Measurements from ENCODE around the gene STOM.
A peak's percentile ranks its signal among the peaks of the same experiment; 100 is the strongest.

The STOM gene

DNA sequence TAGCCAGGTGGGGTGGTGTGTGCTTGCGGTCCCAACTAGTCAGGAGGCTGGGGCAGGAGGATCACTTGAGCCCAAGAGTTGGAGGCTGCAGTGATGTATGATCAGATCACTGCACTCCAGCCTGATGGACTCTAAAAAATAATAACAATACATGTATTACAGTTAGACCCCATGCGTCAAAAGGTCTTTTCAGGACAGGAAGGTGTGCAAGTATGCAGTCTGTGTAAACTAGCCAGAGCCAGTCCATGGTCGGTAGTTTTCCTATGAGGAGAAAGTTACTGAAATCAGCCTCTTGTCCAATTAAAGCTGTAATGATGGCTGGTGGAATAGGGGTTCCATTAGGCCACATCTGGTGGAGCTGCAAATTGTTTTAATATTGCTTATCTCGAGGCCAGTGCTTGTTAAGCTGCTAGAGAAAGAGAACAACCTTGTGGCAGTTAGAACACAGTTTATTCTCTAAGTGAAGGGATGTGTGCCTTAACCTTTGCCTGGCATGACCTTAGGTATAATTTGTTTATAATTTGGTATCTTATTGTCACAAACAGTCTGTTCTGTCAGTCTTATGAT is 1.5 kb upstream of the STOM start:
- DNase-seq (ENCODE audit: low spot score), result no peak

DNA sequence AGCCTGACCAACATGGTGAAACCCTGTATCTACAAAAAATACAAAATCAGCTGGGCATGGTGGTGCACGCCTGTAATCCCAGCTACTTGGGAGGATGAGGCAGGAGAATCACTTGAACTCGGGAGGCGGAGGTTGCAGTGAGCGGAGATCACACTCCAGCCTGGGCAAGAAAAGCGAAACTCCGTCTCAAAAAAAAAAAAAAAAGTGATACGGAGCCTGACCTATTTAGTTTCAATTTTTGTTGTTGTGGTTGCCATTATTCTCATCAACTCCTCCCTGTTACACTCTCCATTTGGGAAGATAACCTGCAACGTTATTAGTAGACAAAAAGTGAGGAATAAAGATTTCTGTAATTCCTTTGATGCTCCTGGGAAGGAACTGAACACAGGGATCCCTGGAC is 1.3 kb downstream of the STOM start:
- no peak for DNase-seq (ENCODE audit: low spot score)

DNA sequence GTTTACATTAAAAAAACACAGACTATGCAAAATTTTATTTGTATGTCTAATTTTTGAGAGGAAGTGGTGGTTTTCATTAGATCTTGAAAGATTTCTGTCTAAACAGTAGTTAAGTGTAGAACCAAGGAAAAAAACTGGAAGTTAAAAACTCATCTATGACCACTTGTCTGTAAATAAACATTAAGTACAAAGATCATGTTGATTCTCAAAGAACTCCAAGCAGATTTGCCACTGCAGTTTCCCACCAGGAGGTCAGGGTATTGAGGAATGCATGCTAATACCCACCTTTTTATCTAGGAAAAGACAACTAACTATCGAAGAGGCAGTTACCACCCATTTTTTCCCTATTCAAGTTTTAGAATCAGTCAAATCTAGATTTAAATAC is 1.9 kb downstream of the STOM start:
- no peak for DNase-seq (ENCODE audit: low spot score)

DNA sequence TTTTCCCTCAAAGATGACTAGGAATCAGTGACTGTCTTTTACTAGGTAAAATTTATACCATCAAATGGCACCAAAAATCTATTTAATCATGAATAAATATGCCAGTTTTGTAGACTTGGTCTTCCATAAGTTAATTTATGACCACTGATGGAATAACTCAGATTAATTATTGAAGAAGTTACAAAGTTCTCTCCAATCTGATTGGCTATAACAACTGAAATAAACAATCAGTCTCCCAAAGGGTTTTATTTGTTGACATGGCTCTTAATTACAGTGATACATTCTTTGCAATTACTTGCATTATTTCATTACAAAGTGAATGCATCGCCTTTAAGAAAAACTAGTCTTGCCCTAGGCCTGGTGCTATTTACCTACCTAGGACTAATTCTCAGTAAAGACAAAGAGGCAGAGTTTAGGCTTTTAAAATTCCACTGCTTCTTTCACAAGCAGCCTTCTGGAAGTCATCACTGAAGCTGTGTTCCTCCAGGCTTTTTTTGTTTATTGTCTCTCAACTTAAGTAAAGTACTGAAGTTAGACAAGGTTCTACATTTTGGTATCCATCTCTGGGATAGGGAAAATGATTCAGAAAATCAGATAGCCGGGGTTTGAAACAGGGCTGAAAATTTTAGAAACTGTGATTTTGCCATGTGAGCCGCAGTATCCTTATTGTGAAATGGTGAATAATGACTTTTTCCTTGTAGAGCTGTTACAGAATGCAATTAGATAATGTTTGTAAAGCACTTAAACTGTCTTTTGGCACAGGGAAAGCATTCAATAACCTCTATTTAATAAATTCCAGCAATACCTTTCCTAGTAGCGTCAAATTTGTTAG is 2.5 kb downstream of the STOM start:
- DNase-seq (ENCODE audit: low spot score), result no peak

DNA sequence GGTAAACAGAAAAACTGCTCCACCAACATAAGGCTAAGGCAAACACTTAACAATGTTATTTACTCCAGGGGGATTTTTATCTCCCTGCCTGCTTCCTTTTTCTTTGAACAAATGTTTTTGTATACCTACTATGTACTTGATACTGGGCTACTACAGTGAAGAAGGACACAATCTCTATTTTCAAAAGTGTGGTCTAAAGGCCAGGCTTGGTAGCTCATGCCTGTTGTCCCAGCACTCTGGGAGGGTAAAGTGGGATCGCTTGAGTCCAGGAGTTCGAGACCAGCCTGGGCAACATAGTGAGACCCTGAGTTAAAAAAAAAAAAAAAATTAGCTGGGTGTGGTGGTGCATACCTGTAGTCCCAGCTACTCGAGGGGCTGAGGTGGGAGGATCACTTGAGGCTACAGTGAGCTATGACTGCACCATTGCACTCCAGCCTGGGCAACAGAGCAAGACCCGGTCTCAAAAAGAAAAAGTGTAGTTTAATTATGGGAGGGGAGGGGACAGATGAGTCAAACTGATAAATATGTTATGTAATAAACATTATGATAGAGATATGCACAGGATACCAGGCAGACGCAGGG is 3.3 kb downstream of the STOM start:
- DNase-seq (ENCODE audit: low spot score), result no peak

DNA sequence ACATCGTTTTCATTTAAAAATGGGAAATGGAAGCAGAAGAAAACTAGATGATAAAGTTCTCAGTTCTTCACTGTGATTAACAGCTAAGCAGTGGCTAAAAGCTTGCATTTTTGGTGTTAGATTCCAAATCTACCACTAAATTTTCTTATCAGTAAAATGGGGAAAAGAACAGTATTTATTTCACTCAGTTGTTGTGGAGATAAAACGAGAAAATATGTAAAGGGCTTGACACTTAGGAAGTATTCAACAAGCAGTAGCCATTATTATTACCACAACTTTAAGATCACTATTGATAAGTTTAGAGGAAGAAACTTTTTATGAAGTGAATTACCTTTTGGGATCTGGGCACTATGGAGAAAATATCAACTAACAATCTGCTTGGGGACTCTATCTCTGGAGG is 4.5 kb downstream of the STOM start:
- DNase-seq (ENCODE audit: low spot score), result no peak

DNA sequence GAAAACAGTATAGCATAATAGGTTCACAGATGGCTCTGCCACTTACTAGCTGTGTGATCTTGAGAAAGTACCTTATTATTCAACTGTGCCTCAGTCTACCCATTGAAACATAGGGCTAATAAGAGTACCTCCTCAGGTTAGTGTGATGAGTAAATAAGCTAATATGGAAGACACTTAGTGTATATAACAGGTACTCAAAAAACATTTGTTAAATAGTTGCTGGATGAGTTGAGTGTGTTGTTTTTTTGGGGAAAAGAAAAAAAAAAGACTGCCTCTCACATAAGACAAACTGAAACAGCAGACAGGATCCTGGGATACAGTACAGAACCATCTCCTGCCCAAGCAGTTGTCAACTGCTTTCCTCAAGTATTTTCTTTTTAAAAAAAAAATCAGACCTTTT is 5.2 kb downstream of the STOM start:
- DNase-seq (ENCODE audit: low spot score), result no peak

DNA sequence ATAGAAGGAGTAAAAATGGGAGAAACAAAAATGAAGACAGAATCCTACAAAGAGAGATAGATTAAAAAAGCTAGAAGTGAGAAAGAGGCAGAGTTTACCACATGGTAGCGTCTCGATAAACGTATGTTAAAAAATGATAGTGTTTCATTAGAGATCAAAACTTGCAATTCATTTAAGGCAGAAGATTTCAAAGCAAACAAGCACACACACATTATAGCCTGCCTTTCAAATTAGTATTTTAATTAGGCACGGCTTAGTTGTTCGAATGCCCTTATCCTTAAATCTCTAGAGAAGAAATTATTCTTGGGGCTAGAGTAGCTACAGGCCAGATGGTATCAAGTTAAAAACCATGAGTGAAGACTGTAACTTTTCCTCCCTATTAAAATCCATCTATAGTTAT is 6.0 kb downstream of the STOM start:
- DNase-seq (ENCODE audit: low spot score), result no peak

DNA sequence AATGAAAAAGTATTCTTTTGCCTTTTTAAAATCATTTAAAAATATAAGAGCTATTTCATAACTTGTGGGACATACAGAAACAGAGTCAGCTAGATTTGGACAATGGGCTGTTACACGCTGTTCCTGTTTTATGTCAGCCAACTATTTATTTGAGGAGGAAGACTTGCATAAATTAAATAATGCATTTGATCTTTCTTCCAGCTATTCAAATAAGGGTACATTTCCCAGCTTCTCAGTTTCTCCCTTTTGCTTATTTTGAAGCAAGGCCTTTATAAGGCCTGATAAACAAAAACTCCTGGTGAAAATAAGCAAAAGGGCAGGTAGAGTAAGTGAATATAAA is 6.5 kb downstream of the STOM start:
- no peak for DNase-seq (ENCODE audit: low spot score)

DNA sequence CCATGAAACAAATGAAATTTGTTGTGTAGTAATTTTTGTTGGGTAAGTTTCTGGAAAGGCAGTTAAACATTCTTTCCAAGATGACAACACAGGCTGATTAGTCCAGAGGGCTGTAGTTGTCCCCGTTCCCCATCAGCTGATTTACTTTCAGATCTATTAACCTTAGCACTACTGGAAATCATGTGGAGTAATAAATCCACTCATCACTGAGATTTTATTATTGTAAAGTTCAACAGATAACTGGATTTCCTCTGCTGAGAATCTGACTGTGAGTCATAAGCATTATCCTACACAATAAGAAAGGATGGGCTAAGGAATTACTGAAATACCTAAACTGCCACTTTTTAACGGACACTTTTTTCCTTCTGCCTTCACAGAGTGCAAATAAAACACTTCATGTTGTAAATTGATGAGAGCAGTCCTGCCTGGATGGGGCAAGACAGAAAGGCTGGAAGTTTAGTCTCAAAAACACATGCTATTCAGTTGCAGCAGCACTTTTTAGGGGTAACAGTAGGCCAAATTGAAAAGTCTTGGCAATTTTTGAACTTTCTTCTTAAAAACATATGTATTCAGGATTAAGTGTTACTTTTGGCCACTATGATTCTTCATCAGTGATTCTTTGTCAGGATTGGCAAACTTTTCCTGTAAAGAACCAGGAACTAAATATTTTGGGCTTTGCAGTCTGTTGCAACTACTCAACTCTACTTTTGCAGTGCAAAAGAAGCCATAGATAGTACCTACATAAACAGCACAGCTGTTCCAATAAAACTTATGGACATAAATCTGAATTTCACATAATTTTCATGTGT is 7.0 kb downstream of the STOM start:
- DNase-seq (ENCODE audit: low spot score), result no peak

DNA sequence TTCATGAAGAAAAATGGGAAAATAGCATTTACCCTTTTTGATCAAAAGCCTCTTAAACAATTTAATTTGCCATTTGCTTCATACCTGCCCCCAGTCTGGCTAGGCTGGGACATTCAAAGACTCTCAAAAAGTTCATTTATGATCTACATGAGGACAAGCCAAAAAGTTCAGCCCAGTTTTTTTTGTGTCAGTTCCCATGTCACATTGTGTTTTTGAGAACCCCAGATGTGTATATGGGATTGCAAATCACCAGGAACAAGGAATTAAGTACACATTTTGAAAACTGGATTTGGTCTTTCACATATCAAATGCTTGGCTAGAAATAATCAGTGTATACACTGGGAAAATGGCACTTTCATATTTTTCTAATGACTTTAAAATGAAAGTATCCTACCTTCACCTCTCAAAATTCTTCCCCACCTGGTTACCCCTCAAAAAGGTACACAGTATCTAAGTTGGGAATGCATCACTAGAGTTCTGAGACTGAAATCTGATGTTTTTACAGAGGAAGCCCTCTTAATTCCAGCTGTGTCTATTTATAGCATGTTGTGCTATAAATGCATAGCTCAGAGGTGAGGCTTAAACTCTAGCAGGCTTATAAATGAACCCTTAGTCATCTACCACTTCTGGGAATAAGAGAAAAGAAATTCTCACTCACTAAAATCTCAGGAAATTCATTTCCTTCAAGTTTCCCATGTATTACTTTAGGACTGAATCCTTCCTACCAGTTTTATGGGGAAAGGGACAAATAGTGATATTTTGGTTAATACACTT is 9.3 kb downstream of the STOM start:
- DNase-seq (ENCODE audit: low spot score), result peak; percentile 83

DNA sequence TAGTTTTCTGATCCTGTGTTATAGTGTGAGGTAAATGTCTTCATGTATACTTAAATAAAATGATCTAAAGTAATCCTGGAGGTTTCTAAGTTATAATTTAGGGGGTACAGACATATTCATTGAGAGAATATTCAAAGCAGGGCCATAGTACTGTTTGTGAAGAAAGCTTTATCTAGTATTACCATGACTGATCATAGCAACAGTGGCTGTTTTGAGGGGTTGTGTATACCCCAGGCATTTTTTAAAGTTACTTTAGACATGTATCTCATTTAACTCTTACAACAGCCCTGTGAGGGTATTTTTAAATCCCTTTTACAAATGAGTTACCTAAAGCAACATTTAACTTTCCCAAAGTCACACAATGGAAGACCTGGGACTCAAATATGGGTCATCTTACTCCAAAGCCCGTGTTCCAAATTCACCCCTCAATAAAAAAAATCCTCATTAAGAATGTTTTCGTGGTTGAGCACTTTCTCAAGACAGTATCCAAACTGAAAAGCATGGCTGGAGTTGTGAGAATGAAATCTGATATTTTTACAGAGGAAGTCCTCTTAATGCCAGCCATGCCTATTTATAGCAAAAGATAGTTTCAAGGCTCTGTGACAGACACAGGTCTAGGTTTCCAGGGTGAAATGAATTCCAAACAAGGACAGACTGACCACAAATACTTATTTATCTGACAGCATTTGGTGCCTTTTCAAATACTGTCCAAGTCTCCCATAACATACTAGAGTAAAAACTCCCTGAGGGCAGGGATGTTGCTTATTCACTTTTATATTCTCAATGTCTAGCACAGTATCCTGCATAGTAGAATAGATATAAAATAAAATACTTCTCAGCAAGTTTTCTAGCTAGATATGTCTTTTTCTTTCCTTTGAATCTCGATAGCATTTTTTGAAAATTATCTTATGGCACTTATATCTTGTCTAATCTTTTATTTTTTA is 10.4 kb downstream of the STOM start:
- no peak for DNase-seq (ENCODE audit: low spot score)

DNA sequence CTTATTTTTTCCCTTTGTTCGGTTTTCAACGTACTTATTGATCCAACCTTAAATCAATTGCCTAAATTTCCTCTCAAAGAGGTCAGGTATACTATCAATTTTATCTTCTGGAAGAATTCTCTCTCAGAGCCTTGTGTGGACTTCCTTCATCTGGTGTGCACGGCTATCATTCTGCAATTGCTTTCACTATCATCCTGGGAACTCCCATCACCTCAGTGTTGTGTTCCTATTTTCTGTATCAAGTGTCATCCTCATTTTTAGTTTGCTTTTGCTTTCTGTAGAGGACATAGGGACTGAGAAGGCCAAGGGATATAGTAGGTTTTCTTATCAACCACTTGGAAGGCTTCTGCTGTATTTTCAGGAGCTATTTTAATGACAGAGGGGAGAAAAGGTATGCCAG is 11.3 kb downstream of the STOM start:
- DNase-seq (ENCODE audit: low spot score), result no peak

DNA sequence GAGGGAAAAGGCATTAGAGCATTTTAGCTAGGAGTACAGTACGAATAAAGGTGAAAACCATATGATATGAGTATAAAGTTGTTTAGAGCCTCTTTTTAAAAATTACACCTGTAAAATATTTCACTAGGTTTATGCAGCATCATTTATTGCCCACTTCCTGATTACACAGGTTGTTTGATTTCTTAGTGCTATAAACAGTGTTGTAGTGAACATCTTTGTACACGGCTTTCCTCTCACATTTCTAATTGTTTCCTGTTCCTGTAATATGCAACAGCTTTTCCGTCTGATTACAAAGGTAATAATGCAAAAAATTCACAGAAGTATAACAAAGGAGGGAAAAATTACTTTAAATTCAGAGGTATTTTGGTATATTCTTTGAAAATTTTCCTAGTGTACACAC is 13.0 kb downstream of the STOM start:
- no peak for DNase-seq (ENCODE audit: low spot score)

DNA sequence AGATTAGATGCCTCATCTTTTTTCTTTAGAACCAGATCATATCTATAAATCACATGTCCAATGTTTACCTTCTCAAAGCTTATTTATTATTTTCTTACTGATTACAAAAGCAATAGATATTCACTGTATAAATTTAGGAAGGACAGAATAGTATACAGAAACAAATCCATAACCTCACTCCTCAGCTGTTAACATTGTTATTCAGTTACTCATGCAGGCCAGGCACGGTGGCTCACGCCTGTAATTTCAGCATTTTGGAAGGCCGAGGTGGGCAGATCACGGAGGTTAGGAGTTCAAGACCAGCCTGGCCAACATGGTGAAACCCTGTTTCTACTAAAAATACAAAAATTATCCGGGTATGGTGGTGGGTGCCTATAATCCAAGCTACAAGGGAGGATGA is 15.3 kb downstream of the STOM start:
- no peak for DNase-seq (ENCODE audit: low spot score)

DNA sequence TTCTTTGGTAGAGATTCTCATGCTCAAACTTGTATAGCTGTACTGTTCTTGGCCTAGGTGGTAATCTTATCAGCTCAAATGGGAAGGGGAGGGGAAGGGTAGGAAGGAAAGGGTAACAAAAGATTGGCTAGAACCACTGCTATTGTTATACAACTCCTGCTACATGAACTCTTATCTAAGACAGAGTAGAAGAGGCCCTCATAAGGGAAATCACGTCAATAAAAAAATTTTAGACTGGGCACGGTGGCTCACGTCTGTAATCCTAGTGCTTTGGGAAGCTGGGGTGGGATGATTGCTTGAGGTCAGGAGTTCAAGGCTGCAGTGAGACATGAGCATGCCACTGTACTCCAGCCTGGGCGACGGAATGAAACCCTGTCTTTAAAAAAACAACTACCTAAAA is 15.9 kb downstream of the STOM start:
- no peak for DNase-seq (ENCODE audit: low spot score)

DNA sequence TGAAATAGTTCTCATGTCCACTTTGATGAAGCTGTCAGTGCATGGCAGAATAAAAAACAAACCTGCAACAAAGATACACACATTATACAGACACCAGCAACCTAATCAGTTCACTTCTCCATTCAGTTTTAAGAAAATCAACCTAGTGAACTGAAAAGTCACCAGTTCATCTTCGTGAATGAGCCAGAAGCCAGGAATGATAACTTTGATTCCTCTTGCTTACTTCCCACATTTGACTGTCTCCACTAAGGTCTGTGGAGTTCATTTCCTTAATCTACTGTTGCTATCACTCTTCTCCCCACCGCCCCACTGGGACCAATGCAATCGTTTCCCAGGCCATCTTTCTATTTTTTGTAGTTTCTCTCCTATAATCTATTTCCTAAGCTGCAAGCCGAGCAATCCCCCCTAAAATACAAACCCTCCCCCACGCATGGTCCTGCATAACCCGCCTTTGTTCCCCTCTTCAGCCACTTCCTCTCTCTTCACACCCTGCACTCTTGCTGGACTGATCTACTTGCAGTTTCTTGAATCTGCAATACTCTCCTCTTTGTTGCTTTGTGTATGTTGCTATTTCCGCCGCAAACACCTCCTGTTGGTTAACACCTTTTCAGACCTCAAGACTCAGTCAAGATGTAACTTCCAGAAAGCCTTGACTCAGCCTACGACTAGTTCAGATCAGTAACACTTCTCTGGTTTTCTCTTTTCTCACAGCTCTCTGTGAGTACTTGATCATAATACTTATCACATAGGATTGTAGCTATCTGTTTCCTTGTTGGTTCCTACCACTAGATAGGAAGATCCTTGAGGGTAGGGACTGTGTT is 16.6 kb downstream of the STOM start:
- DNase-seq (ENCODE audit: low spot score), result no peak

DNA sequence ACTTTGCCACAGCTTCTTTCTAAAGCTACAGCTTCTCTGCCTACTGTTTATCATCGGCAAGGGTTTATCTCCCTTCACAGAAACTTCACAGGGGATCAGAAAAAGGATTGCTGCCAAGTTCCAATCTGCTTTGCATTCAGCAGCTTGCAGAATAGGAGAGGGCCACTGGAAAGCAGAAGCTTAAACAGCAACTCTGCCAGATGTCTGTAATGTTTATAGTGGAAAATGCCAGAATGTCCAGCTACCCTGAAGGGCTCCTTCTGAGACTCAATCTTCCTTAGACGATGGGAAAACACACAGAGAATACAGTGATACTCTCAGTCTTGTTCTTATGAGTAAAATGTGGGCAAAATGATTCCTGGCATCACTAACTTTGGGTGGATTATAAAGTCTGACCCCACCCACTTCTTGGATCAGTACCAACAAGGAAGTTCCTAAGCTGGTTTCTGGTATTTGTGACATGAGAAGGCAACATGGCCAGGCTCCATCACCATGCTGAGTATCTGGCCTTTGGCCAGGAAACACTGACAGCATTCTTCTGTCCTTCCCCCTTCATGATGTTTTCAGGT is 19.0 kb downstream of the STOM start:
- peak; percentile 57 for DNase-seq (ENCODE audit: low spot score)

DNA sequence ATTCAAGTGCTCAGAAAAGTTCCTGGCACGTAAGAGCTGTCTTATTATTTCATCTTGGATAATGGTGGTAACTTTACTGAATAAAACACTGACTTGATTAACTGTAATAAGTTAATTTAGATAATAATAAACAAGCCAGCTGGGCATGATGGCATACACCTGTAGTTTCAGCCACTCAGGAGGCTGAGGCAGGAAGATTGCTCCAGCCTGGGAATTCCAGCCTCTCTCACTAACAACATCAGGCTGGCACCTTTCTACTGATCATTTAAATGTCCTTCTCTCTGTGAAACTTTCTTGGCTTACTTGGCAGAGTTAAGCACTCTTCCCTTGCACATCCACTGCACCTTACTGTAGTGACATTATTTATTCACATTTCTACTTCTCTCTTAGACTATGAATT is 20.0 kb downstream of the STOM start:
- no peak for DNase-seq (ENCODE audit: low spot score)

DNA sequence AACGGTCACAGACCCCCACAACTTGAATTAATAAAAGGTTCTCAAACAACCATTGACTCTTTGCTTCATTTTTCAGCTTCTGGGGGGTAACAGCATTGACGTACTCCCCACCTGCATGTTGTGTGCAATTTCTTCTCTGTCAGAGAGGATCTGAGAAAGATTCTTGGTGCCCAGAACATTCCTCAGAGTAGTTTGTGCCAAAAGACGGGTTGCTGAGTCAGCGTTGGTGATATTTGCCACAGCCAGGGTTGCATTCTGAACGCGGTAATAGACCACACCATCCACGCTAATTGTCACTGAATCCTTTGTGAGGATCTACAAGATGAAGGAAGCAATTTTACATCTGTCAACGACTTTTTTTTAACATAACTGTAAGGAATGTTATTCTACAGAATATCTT is 21.0 kb downstream of the STOM start:
- no peak for DNase-seq (ENCODE audit: low spot score)
